Neural cell (in vitro differentiated cells): ENCODE results near the gene CTF1.

Experiments
- CTCF ChIP-seq: fragments of 450-650 bp; IDR thresholded peaks from 2 replicates; pipeline ENCODE4 v1.5.1; 2014; ENCODE audit warnings: antibody characterized with exemption, mild to moderate bottlenecking, moderate library complexity; ENCODE audit not compliant: poor library complexity, severe bottlenecking
- POLR2AphosphoS5 ChIP-seq: IDR thresholded peaks from 2 replicates; pipeline ENCODE4 v1.6.1; 2012
- SMC3 ChIP-seq: fragments of 450-650 bp; conservative IDR thresholded peaks from 2 replicates; pipeline ENCODE4 v1.6.1; 2014; ENCODE audit warnings: antibody characterized with exemption, mild to moderate bottlenecking, moderate library complexity; ENCODE audit not compliant: poor library complexity
- TAF1 ChIP-seq: IDR thresholded peaks from 2 replicates; pipeline ENCODE4 v1.6.1; 2012; ENCODE audit warnings: low read depth

GRCh38 chr16:30927789-30928378 lies 31.5 kb downstream of the CTF1 start:
- TF ChIP-seq POLR2AphosphoS5 (no peak), CTCF (no peak), SMC3 (no peak), TAF1 (no peak)
